ENCODE data around the gene SFXN2.

Gene SFXN2

GRCh38 chr10:102775201-102775934 is 60.9 kb downstream of the SFXN2 start:
- in situ Hi-C loops (cut with MboI; ENCODE audit: low sequenced_read_pairs) = no loop called here

- in situ Hi-C loops (cut with MboI; ENCODE audit: low sequenced_read_pairs) = no loop called here
These were observed 61.7 kb downstream of the SFXN2 start for GRCh38 chr10:102775935-102776669.

GRCh38 chr10:102776779-102777456 is 62.5 kb downstream of the SFXN2 start:
- in situ Hi-C loops (cut with MboI; ENCODE audit: low sequenced_read_pairs) = no loop called here

- in situ Hi-C loops (cut with MboI; ENCODE audit: low sequenced_read_pairs) = no loop called here
These were observed 63.4 kb downstream of the SFXN2 start for GRCh38 chr10:102777711-102778453.

- in situ Hi-C loops (cut with MboI; ENCODE audit: low sequenced_read_pairs) = no loop called here
These were observed 64.3 kb downstream of the SFXN2 start for GRCh38 chr10:102778781-102779180.

GRCh38 chr10:102779680-102780526 is 65.5 kb downstream of the SFXN2 start:
- in situ Hi-C loops (cut with MboI; ENCODE audit: low sequenced_read_pairs) = no loop called here

GRCh38 chr10:102780527-102780808 is 66.0 kb downstream of the SFXN2 start:
- in situ Hi-C loops (cut with MboI; ENCODE audit: low sequenced_read_pairs) = no loop called here

GRCh38 chr10:102781090-102781920 is 66.9 kb downstream of the SFXN2 start:
- in situ Hi-C loops (cut with MboI; ENCODE audit: low sequenced_read_pairs) = no loop called here

GRCh38 chr10:102781921-102782557 is 67.6 kb downstream of the SFXN2 start:
- in situ Hi-C loops (cut with MboI; ENCODE audit: low sequenced_read_pairs) = no loop called here

- in situ Hi-C loops (cut with MboI; ENCODE audit: low sequenced_read_pairs) = no loop called here
These were observed 68.5 kb downstream of the SFXN2 start for GRCh38 chr10:102782673-102783551.

- in situ Hi-C loops (cut with MboI; ENCODE audit: low sequenced_read_pairs) = no loop called here
These were observed 69.1 kb downstream of the SFXN2 start for GRCh38 chr10:102783568-102783967.

GRCh38 chr10:102785818-102786217 is 71.4 kb downstream of the SFXN2 start:
- in situ Hi-C loops (cut with MboI; ENCODE audit: low sequenced_read_pairs) = no loop called here

- in situ Hi-C loops (cut with MboI; ENCODE audit: low sequenced_read_pairs) = no loop called here
These were observed 77.4 kb downstream of the SFXN2 start for GRCh38 chr10:102791754-102792395.
